Glomerular visceral epithelial cell (primary cell): ENCODE measurements around the gene PBLD.

Experiments
- DNase-seq: peaks from one replicate; pipeline ENCODE4 v3.0.0-alpha.2; 2016; ENCODE audit errors: extremely low spot score

The PBLD gene

DNA sequence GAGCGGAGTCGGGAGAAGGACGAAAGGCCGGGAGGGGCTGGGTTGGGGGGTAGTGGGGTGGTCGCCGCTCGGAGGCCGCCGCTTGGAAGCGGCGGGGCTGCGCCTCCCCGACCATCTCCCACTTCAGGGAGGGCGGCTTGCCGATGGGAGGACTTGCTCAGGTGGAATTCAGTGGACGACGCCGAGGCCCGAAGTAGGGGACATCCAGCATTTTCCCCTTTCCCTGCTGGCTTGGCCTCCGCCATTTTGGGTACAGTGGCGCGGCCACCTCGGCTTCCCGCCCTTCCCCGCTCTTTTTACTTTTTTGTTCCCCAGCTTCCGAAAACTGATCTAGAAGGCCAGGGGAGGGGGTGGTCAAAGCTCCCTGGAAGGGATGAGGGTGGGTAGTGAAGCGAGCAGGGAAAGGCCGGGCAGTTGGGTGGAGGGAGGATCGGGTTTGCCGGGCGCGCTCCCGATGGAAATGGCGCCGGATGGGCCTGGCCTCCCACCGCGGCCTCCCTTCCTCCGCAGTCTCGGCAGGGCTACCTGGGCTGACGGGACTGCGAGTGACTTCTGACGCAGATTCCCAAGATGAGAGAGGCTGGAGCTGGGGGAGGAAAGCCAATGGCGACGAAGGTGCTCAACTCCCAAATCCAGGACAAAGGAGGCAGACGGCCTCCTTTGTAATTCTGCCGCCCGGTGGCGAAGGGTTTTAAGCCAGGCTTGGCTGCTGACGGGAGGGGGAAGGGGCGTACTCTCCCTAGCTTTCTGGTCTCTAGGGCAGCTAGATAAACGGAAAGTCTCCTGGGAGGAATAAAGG is at the start of gene PBLD:
Gene PBLD, minus strand, starts transcription at position 670 of the 799 bp plus-strand sequence. CDS start 26,084 bp downstream, outside the sequence.
- DNase-seq, result peak; percentile 81

DNA sequence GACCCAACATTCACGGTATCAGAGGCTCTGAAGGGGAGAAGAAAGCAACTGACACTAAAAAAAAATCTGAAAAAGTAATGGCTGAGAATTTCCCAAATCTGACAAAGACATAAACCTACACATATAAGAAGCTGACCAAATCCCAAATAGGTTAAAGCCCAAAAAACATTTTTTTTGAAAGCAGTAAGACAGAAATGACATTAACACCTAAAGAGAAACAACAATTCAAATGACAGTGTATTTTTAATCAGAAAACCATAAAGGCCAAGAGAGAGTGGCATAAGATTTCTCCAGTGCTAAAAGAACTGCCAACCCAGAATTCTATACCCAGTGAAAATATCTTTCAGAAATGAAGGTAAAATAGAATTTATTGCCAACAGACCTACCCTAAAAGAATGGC is 38.9 kb upstream of the PBLD start:
- no peak for DNase-seq

DNA sequence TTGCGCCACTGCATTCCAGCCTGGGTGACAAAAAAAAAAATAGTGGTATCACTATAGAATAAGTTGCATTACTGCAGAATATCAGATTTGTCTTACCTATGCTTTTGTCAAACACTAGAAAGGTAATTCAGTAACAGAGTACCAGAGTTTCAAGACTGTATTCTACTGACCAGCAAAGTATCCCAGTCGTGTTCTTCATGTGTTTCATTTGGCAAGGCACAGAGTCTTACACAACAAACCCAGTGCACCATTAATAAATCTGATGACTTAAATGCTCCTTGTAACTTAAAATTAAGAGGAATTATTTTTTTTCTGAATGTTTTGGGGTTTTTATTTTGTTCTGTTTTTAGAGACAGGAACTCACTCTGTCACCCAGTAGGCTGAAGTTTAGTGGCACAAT is 34.4 kb upstream of the PBLD start:
- no peak for DNase-seq

DNA sequence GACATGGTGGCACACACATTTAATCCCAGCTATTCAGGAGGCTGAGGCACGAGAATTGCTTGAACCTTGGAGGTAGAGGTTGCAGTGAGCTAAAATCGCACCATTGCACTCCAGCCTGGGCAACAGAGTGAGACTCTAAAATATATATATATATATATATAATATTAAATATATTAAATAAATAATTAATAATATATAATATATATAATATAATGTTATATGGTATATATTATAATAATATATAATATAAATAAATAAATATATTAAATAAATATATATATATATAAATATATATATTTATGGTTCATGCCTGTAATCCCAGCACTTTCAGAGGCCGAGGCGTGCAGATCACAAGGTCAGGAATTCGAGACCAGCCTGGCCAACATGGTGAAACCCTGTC is 33.9 kb upstream of the PBLD start:
- DNase-seq, result no peak

DNA sequence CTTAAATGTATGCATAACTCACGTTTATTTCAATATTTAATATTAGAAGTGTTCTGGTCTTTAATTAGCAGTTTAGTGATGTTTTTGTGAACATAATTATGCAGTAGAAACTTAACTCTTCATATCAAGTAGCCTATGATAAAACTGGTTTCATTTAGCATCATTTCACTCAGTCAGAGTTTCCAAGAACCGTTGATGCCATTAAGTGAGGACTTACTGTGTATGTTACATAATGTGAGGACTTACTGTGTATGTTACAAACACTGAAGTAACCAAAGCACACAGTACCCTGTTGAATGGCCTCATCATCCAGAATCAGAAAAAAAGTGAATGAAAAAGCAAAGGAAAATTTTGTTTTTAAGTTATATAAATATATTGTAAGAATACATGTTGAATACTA is 32.9 kb upstream of the PBLD start:
- DNase-seq, result no peak

DNA sequence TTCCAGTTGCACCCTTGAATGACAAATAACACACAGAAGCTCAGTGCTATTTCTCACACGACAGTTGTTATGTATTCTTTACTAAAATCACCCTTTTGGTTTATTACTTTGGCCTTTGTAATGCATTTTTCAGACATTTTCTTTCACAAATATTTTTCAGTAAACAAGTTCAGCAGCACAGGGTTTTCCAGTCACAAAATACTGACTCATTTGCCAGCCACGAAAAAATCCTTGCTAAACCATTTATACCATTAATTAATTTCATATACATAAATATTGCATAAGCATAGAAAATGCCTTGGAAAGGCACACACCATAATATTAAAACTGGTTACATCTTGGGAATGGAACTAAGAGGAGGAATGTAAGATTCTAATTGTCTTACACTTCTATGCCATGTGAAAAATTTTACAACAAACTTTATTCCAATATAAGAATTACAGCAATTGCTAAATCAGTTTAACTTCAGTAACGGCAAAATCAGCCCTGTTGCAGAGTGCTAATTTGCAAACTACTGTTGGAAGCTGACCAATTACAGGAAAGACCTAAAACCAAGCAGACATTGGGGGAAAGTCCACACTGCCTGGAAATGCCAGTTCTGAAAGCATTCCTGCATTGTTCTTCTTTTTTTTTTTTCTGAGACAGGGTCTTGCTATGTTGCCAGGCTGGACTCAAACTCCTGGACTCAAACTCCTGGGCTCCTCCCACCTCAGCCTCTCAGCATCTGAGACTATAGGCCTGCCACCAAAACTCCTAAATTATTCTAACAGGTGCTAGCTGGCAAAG is 31.6 kb upstream of the PBLD start:
- no peak for DNase-seq

DNA sequence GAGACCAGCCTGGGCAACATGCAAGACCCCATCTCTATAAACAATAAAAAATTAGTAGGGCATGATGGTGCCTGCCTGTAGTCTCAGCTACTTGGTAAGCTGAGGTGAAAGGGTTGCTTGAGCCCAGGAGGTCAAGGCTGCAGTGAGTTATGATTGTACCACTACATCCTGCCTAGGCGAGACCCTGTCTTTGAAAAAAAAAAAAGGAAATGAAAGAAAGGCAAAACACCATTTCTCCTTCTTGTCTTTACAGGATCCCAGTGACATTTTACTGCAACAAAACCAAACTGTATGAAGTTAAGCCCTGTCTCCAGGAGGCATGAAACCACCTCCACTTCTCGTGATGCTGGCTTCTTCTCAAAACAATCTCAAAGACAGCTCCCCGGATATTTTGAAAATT is 29.9 kb upstream of the PBLD start:
- no peak for DNase-seq

DNA sequence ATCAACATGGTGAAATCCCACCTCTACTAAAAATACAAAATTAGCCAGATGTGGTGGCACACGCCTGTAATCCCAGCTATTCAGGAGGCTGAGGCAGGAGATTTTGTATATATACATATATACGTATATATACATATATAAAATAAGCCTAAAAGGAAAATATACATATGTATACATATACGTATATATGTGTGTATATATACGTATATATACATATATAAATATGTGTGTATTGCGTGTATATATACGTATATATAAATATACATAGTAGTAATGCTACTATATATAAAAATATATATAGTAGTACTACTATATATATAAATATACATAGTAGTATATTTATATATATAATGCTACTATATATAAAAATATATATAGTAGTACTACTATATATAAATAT is 26.5 kb upstream of the PBLD start:
- no peak for DNase-seq

DNA sequence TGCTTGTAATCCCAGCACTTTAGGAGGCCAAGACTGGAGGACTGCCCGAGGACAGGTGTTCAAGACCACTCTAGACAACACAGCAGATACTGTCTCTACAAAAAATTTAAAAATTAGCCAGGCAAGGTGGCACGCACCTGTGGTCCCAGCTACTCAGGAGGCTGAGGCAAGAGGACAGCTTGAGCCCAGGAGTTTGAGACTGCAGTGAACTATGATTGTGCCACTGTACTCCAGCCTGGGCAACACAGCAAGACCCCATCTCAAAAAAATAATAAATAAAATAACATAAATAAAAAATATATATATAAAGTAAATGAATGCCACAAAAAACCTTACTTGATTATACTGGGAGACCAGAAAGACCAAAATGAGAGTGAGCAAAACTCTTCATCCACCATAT is 20.8 kb upstream of the PBLD start:
- DNase-seq, result no peak

DNA sequence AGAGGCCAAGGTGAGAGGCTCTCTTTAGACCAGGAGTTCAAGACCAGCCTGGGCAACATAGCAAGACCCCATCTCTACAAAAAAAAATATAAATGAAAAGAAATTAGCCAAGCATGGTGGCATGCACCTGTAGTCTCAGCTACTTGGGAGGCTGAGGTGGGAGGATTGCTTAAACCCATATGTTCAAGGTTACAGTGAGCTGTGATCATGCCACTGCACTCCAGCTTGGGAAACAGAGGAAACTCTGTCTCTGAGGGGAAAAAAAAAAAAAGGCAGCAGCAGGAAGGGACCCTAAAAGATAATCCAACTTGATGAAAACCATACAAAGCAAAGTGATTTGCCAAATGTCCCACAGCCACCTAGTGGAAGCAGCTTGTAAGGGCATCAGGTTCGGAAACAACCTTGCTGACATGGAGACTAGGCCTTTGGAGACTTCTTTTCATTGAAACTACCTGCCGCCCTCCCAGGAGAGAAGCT is 15.6 kb upstream of the PBLD start:
- DNase-seq, result peak; percentile 58

DNA sequence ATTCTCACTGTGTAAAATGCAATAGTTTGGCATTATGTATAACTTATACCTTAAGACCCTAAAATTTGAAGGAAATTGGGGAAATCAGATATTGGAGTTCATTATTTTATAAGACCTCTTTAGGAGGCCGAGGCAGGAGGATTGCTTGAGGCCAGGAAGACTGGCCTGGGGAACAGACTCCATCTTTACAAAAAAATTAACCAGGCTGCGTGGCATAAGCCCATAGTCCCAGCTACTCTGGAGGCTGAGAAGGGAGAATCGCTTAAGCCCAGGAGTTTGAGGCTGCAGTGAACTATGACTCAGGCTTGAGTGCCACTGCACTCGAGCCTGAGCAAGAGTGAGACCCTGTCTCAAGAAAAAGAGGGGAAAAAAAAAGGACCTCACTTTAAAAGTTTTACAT is 14.0 kb upstream of the PBLD start:
- DNase-seq, result no peak

DNA sequence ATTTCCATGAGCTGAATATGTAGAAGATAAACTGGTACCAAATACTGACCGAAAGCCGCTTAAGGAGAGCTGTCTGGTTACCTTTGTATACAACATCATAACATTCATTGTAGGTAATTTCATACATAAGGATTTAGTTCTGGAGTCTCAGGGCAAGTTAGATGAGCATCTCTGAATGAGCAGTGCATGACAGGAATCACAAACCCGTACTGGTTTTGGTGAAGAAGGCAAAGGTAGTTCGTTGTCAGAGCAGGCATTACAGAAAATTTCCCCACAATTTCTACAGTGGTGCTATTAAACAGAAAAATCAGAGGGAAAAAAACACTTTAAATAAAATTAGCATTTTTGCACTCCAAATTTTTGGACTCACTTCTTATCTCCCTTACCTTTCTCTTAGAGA is 12.9 kb upstream of the PBLD start:
- no peak for DNase-seq

DNA sequence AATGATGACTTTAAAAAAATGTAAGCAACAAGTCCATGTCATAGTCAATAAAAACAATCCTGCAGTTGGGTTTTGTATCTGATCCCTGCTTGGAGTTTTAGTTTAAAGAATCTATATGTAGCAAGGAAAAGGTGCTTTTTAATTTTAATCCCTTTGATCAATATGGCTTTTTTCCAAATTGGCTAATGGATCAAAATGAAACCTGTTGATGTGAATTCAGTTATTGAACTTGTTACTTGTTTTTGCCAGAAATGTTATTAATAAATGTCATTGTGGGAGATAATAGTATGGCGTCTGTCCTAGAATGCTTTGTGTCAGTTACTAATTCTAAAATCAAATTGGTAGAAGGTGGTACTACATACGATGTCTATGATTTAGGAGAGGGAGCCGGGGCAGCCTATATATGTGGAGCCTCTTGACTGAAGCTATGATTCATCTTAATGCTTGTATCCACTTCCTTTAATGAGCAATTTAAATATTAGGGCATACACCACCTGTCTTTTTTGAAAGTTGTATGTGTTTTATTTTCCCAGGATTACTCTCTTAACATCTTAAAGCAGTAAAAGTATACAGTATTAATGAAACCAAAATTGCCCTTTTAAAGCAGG is 10.3 kb upstream of the PBLD start:
- no peak for DNase-seq

DNA sequence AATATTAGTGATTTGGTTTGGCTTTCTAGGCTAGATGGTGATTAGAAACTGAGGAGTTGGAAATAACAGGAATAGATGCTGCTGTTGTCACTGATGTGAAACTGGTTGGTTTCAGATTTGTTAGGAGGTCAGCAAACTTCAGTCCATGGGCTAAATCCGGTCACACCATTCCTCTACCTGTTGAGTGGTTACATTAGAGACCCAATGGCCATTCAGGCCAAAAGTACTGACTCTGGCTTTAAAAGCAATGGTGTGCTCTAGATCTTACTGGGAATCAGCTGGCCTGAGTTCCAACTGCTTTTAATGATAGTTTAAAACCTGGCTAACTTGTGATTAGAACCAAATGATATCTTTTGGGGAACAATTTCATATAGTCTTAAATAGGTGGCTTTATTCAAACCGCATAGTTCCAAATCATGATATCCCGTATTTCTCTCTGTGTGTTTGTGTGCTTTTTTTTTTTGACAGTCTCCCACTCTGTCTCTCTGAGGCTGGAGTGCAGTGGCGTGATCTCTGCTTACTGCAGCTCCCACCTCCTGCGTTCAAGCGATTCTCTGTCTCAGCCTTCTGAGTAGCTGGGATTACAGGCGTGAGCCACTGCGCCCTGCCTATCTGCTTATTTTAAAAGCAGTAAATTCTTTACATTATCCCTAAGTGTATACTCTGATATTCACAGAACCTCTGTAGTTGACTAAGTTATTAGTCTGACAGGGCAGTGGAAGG is 7.8 kb upstream of the PBLD start:
- no peak for DNase-seq

DNA sequence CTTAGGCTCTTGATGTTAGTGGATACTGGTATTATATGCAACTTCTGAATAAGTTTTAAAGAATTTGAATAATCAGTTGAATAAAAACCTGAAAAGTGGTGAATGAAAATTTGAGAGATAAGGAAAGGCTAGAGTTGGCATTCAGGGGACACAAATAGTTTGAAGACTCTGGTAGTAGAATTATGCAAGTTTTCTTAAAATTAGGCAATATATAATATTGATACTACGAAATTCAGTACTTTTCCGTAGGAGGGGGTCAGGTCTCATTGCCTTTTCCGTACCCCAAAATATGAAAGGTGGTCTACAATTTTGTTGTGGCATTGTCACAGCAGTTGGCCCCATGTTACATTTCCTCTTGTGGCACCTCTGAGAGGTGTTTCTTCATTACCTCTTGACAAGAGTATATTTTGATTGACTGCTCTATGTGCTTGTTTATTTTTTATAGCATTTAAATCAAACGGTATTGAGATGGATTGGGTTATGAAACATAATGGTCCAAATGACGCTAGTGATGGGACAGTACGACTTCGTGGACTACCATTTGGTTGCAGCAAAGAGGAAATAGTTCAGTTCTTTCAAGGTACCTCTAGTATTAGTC is 4.1 kb upstream of the PBLD start:
- no peak for DNase-seq

DNA sequence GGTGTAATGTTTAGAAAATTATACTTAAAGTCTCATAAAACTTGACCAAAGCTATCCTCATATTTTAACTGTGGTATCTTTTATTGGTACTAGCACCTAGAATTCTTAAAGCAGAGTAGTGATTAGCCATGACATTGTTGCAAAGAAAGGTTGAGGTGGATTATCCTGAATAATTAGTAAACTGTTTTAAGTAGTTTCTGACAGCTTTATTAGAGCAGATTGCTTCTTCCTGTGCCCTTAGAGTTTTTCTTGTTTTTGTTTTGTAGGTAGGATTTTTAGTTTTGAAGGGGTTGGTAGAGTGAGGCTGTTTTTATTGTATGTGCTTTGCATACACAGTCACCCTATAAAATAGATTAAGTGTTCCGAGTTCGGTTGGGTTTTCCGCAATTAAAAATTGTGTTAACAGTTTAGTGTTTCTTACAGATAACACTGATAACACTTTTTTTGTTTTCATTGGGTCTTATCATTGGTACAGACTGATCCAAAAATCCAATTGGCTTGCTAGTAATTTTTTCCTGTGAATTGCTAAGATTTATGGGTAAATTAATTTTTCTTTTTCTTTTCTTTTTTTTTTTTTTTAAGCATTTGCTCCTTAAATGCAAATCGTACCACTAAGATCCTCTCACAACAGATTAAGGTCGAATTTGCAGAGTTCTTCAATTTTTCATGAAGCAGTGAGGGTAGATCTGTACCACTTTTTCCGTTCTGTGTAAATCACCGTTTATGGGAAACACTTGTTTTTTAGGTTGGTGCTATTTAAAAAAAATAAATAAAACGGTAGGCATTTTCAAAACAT is 2.1 kb upstream of the PBLD start:
- no peak for DNase-seq

DNA sequence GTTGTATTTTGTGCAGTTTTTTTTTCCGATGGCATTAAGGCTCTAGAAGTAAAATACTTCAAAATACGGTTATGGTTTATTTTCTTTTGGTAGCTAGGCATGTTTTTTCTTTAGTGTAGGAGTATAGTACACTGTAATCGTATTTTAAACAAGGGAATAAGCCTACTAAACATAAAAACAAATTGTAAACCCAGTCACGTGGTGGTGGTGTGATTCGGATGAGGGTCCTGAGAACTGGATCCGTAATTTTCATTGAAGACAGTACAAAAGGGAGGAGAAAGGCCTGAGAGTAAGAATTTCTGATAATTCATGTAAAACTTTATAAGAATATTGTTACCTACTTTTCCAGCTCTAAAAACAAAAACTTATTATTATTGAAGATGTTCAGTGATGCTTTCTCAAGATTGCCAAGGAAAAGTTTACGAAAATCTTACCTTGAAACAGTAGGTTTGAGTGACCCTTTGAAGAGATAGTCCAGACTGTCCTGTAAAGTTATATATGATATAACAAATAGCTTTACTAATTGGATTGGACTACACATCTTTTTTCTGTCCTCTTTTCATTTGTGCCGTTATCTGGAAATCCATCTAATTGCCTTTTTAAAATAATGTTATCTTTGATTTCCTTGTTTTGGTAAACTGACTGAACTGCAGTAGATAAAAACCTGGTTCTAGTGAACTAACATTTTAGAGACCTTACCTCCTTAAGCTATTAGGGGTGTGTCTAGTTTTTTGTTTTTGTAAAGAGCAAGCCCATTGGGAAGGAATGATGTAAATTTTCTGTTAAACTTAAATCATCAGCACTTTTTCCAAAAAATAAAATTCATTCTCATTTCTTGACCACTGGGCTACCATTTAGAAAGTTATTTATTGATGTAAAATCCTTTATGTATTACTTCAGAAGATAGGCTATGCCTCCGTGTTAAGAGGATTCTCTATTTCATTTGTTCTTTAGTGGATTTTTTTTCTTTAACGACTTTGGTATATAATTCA is 1.0 kb upstream of the PBLD start:
- no peak for DNase-seq

DNA sequence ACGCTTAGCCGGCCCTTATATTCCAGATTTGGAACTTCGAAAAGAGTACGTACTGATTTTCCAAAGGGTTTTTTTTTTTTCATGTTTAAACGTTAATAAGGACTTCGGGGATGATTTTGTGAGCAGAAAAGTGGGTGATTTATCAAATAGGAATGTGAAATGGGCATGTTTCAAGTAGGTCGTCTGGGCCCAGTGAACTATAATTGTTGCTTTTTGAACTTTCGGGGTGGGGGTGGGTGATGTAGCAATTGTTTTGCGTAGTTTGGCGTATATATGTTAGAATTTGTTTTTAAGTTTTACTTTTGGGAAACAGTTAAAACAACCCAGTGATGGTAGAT is 299 bp upstream of the PBLD start:
- DNase-seq, result no peak

DNA sequence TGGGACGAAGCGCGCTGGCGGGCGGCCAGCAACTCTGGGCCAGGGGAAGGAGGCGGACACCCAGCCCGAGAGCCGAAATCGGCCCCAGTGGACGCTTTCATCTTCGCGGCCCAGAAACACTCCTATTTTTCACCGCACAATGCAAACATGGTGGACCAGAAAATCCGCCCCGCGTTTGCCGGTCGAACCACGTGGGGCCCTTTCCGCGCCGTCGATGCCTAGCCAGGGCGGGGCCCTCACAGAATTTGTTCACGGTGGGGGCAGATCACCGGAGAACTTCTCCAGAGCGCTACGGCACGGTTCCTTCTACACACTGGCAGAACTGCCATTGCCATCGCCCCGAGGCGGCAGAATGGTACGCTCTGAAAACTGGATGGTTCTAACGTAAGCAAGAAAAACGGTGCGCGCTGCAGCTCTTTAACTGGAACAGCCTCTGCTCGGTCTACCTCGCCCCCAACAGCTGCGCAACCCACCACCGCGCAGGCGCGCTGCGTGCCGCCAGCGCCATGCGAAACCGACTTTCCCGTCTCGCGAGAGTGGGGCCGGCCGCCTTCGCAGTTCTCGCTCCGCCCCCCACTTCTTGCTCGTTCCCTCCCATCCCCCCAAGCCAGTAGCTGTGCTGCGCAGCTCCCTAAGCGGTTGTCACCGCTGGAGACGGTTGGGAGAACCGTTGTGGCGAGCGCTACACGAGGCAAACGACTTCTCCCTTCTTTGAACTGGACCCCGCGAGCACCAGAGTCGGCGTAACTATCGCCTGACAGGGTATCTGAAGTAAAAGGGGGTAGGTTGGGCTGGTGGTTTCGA is 1.1 kb downstream of the PBLD start, which contains the start of gene HNRNPH3:
Gene HNRNPH3, plus strand, starts transcription at position 610 of the 804 bp plus-strand sequence. CDS start 5,158 bp downstream, outside the sequence.
- peak; percentile 99 for DNase-seq
